Loucy (cell line): ENCODE measurements around the gene EPB41L3.

Source experiments
- CTCF ChIP-seq: fragments of 200-600 bp; sonication (generic); conservative IDR thresholded peaks from 2 replicates; pipeline ENCODE4 v1.5.1; 2014; ENCODE audit warnings: mild to moderate bottlenecking, antibody characterized with exemption, low read length
- EZH2phosphoT487 ChIP-seq: fragments of 200-600 bp; IDR thresholded peaks from 2 replicates; pipeline ENCODE4 v1.6.1; 2018; ENCODE audit warnings: antibody characterized with exemption, mild to moderate bottlenecking, moderate library complexity, borderline replicate concordance

DNA sequence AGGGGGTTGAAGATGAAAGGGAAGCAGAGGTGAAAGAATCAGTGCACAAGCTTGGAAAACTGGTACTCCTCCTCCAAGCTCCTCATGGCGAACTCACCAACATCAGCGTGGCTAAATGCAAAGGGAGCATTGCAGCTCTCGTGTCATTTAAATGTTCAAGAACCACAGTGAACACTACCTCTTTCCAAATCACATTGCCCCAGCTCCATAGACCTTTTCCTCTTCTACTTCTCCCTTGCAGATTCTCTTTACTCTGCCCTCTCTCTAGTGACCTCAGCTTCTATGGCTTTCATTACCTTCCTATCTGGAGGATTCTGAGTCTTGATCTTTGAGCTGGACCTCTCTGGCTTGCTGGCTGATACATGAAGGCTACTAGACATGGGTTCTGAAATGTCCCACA is 14.3 kb downstream of the EPB41L3 start:
- TF ChIP-seq CTCF (no peak), EZH2phosphoT487 (no peak)
